HG03460 (cell line): ENCODE results near the gene GALNT9.
"Not testable (repeated sequence)": the region's sequence is repeated elsewhere in the genome, so short reads cannot be mapped to it uniquely, and the experiment has no call there.

Experiments
- ATAC-seq: cut with Tn5 transposase; IDR thresholded peaks from one replicate; pipeline ENCODE4 v1.9.1; 2021; ENCODE audit not compliant: unreplicated experiment

The GALNT9 gene

DNA sequence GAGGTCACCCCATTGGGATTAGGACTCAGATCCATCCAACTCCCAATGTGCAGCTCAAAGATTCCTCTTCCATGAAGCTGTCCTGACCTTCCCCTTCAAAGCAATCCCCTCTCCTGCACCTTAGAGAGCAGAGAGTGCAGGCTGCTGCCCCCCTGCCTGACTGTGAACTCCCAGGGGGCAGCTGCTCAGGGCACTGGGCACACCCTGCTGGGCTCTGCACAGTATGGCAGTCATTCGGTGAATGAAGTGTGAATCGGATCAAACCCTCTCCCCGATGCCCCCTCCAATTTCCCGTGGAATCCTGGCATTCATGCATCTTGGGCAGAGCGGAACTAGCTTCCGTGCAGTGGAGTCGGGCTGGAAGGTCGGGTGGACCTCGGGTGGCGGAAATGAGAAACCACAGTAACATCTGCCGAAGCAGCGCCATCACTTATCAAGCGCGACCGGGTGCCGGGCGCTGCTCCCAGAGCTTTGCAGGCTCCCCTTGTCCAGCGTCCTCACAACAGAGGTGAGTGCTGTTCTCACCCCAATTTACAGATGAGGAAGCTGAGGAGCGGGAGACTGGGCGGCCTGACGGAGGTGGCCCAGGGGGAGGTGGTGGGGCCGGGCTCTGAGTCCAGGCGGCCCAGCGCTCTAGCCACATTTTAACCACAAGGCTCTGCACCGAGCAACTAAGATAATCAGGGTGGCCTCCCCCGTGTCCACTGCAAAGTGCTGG lies 14.7 kb downstream of the GALNT9 start:
- no peak for ATAC-seq

DNA sequence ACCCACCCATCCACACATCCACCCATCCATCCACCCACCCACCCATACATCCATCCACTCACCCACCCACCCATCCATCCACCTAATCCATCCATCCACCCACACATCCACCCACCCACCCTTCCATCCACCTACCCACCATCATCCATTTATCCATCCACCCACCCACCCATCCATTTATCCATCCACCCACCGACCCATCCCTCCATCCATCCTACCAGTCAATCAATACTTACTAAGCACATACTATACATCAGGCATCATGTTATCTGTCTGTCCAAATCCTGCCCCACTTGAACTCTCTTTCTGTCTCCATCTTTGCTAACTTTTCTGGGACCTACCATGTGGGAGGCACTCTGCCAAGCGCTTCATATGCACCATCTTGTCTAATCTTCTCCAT lies 15.4 kb downstream of the GALNT9 start:
- ATAC-seq, result no peak

DNA sequence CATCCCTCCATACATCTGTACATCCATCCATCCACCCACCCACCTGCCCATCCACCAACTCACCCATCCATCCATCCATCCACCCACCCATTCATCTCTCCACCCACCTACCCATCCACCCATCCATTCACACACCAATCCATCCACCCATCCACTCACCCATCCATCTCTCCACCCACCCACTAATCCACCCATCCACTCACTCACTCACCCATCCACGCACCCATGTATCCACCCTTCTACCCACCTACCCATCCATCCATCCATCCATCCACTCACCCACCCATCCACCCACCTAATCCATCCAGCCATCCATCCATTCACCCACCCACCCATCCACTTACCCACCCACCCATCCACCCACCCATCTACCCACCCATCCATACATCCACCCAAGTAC lies 16.2 kb downstream of the GALNT9 start:
- ATAC-seq, result no peak

DNA sequence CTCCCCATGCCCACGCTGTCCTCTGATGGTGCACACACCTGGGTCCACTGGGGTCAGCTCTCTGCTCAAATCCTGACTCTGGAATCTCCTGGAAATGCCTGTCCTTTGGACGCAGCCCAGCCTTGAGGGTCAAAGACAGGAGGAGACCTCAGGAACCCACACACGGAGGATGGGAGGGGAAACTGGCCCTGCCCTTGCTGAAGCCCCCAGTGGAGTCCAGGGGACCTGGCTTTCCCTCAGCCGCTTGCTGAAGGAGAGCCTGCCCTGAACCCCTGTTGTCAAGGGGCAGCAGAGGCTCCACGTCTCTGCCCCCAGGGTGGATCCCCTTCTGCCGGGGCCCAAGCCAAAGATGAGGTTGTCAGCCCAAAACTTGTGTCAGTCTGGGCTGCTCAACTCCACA lies 16.9 kb downstream of the GALNT9 start:
- no peak for ATAC-seq

DNA sequence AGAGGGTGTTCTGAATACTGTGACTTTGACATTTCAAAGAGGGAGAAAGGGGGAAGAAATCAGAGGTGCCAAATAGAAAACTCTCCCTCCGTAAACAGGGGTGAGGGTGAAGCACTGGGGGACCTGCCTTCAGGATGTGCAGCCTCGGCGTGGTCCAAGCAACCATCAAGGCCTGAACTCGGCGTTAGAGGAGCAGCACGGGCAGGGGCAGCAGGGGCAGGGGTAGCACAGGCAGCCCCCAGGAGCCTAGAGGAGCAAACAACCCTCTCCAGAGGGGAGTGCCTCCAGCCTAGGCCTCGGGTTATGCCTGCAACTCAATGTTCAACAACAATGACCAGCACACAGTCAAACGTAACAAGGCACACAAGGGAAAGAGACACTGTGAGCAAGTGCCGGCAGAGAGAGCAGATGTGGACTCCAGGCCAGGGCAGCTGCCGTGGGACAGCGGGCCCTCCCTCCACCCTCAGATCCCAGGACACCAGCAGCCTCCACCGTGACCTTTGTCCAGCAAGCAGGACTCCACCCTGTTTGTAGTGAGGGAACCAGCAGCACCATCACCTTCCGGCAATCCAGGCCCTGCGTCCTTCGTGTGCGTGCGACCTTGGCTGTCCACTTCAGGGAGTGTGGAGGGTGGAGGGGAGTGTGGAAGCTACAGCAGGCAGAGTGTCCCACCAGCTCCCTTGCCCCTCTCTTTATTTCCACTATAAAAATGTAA lies 18.0 kb downstream of the GALNT9 start:
- no peak for ATAC-seq

DNA sequence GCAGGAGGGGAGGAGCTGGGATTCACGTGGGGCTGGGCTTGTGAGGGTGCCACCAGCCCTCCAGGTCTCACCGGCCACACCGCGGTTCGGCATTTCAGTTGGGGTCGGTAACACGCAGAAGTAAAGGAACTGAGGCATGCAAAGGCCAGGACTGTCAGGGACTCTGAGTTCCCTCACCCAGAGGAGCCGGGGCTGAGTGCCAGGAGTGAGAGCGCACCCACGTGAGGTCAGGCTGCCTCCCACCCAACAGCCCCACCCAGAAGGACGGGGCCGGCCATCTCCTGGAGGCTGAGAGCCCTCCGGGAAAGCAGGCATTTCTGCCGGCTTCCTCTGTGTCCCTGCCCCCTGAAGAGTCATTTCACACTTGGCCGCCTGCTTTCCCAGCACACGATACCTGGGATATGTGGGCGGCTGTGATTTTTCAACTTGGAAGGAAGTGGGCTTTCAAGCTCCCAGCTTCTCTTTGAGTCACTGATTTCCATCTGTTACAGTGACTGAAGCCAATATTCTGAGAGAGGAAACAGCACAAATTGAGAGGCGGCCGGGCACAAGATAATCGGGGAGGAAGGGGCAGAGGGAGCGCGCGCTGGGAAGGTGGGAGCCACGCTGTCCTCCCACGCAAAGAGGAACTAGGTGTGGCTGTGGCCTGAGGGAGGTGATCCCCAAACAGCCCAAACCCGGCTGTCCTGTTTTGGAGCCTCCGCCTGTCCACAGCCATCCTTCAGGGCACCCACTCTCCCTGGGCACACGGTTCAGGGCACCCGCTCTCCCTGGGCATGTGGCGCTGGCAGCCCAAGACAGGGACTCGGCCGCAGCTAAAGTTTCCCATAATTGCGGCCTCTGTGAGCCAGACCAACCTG lies 19.0 kb downstream of the GALNT9 start:
- ATAC-seq, result no peak

DNA sequence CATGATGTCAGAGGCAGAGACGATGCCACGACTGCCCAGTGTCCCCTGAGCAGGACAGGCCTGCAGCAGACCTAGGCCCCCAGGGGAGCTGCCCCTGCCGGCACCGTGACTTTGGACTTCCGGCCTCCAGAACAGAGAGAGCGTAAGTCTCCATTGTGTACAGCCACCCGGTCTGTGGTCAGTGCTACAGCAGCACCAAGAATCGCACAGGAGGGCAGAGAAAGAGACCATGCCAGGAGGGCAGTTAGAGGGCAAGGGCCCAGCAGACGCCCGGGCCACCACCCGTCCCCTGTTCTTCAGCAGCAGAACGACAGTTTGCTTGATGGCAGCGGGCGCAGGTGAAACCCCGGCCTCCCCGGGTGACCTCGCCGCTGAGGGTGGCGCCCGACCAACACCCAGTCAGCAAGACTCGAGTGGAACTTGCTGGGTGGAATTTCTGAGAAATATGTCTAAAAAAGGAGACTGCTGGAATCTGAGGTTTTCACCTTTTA lies 19.7 kb downstream of the GALNT9 start:
- no peak for ATAC-seq

DNA sequence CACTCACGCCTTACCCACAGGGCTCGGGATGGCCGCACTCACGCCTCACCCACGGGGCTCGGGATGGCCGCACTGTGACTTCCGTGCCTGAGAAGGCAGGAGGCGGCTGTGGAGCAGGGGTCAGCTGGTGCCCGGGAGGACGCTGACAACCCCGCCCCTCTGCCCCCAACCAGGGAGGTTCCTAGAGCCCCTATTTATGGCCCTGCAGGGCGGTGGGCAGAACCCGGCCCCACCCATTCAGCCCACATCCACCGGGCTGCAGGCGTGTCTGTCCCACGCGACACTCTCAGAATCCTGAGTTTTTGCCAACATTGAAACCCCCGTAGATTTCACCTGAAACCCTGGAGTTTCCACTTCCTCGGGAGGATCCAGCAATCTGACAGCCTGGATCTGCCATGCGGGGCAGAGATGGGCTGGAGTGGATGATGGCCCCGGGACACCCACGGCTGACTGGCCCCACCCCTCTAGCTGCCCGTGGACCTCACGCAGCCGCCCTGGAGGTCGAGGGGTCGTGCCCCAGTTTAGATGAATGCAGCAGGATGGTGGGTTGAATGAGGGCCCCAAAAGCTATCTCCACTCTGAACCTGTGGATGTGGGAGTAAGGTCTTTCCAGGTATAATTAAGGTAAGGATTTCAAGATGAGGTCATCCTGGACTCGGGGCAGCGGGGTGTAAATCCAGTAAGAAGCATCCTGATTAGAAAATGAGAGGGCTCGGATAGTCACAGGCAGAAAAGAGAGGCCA lies 20.4 kb downstream of the GALNT9 start:
- no peak for ATAC-seq

DNA sequence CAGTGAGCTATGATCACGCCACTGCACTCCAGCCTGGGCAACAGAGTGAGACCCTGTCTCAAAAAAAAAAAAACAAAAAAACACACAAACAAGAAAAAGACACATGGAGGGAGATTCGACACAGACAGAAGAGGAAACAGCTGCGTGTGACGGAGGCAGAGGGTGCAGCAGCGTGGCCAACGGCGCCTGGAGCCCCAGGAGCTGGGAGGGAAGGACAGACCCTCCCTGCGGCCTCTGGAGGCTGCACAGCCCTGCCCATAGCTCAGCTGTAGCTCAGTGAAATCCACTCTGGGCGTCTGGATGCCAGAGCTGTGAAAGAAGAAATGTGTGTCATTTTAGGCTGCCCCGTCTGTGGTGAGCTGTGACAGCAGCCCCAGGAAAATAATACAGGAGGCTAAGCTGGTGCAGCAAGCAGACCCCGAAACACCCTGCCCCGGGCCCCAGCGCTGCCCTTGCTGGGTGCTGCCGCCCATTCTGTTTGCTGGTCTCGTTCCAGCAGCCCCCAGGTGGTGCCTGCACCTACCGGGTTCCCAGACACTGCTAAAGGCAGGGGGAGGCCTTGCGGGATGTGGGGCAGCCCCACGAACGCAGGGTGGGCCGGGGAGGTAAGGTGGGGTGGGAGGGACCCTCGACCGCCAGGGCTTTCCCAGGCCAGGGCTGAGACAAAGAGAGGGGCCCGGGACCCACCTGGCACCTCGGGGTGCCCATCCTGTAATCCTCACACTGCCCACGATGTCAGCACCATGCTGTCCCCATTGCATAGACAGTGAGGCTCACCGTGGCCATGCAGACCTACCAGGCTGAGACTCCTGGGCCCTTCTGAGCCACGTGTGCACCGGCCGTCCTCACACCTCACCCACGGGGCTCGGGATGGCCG lies 21.2 kb downstream of the GALNT9 start:
- ATAC-seq, result no peak

DNA sequence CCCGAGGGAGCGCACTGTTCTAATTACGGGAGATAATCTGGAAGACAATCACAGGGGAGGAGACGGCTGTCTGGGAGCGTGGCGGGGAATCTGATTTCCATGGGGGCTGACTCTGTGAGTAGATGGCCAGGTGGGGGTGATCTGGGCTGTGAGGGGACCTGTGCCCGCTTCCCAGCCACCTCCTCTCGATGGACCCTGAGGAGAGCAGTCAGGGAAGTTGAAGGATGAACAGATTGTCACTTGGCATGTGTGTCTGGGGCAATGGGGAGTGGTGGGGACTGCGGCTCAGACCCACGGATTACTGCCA lies 22.6 kb downstream of the GALNT9 start:
- ATAC-seq, result no peak

DNA sequence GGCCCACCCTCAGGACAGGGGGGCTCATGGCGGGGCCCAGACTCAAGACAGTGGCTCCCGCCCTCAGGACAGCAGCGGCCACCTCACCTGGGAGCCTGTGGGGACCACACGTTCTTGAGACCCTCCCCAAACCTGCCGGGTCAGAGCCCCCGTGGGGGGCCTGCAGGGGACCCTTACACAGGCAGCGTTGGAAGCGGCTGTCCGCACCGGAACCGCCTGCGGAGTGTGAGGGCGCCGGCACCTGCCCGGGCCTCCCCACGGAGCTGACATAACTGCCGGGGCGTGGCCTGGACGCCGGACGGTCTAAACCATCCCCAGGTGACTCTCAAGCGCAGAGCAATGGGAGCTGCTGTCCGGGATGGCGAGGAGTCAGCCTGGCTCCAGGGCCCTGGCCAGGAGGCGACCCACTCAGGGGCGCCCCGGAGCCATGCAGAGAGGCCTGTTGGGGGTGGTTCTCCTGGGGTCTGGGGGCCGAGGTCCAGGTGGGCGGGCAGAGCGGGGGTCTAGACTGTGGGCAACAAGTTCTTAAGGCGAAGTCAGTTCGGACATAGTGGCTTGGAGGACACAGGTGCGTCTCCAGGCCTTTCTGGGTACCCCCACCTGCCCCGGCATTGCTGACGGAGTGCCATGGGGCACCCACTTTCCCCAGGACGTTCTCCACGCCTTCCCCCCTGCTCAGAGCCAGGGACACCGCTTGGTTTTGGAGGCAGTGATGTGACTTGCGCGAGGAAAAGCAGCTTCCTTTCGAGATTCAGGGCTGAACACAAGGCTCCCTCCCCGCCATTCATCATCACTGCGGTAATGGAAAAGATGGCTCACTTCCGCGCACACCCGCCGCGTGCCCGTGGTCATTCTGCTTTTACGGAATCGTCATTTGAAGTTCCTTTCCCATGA lies 23.2 kb downstream of the GALNT9 start:
- ATAC-seq, result no peak

DNA sequence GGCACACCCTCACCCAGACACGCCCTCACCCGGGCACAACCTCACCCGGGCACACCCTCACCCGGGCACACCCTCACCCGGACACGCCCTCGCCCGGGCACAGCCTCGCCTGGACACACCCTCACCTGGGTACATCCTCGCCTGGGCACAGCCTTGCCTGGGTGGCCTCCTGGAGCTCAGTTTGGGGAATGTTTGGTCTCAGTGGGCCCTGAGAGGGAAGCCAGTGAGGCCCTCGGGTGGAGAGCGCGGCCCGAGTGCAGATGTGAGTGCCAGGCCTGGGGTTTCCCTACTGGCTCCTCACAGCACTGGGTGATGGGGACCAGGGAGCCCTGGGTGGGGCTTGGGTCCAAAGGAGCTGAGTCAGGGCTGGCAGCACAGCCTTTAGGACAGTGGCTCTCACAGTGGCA lies 23.8 kb downstream of the GALNT9 start:
- ATAC-seq, result no peak

DNA sequence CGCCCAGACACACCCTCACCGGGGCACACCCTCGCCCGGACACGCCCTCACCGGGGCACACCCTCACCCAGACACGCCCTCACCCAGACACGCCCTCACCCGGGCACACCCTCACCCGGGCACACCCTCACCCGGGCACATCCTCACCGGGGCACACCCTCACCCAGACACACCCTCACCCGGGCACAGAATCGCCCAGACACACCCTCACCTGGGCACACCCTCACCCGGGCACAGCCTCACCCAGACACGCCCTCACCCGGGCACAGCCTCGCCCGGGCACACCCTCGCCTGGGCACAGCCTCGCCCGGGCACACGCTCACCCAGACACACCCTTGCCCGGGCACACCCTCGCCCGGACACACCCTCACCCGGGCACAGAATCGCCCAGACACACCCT lies 24.5 kb downstream of the GALNT9 start:
- not testable (repeated sequence) for ATAC-seq

DNA sequence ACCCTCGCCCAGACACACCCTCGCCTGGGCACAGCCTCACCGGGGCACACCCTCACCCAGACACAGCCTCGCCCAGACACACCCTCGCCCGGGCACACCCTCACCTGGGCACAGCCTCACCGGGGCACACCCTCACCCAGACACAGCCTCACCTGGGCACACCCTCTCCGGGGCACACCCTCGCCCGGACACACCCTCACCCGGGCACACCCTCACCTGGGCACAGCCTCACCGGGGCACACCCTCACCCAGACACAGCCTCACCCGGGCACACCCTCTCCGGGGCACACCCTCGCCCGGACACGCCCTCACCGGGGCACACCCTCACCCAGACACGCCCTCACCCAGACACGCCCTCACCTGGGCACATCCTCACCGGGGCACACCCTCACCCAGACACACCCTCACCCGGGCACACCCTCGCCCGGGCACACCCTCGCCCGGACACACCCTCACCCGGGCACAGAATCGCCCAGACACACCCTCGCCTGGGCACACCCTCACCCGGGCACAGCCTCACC lies 25.5 kb downstream of the GALNT9 start:
- not testable (repeated sequence) for ATAC-seq

DNA sequence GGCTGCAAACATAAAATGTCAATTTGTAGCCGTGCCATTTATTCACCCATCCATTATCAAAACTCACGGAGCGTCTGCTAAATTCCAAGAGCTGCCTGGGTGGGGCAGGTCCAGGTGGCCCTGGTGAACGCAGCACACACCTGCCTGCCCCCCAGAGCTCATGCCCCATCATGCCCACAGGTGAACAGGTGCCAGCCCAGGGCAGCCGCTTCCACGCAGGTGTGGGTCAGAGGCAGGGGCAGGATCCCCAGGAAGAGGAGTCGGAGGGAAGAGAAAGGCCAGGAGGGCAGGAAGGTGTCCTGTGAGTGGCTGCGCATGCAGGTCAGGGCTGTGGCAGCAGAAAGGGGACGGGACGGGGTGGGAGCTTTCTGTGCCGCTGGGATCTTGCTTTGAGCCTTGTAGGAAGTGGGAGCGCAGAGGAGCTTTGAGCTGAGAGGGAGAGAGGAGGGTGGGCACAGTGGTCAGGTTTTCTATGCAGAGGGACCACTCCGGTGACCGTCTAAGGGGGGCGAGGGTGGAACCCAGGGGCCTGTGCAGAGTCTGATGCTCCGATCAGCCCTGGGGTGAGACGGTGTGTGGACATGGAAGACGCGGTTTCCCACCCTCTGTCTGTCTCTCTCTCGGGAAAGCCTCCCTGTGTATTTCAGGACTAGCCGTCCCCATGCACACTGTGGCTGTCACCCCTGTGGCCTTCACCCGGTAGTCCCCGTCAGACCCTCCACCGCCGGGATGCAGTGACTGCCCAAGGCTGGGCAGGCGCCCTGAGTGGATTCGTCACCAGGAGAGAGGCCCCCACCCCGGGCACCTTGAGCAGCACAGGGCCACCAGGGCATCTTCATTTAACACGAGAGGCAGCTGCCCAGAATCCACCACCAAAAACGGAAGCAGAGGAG lies 26.7 kb downstream of the GALNT9 start:
- ATAC-seq, result no peak

DNA sequence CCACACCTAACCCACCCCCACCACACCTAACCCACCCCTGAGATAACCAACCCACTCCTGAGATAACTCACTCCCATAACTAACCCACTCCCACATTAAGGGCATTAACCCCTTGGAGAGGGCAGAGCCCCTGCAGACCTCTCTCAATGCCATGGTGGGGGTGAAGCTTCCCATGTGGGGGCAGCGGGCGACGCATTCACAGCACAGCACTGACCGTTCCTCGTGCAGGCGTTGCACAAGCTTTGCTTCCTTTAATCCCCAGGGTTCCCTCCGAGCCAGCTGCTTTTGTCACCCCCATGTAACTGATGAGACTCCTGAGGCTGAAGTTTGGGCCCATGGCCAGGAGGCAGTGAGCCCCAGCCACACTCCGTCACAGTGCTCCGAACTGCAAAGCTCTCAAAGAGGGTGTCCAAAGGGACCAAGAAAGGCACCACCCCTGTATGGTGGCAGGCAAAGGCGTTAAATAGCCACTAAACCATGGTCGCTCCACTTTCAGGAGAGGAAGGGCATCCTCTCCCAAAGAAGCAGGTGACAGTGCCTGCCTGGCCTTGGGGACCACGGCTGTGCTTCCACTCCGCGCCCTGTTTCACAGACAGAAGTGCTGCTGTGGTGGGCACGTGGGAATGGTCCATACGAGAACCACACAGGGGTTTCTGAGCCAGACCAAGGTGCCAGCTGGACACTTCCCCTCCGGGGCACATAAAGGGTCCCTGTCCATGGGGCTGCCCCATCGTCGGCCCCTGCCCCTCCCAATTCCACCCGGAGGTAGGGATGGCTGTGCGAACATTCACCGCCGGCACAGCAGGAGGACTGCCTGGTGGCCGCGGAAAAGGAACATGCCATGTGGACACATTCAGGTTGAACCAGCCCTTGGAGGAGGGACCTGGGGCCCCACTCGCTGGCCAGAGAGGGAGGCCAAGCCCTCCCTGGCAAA lies 28.3 kb downstream of the GALNT9 start:
- ATAC-seq, result no peak

DNA sequence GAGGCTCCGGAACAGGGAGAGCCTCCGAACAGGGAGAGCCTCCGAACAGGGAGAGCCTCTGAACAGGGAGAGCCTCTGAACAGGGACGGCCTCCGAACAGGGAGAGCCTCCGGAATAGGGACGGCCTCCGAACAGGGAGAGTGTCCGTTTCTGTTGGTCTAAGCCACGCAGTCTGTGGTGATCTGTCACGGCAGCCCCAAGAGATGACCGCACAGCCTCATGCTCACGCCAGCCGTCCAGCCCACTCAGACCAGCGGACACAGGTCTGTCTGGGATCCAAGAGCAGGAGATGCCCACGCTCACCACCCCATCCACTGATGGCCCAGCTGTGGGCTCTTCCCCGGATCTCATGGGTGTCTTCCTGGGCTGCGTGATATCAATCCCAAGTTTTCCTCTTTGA lies 33.3 kb downstream of the GALNT9 start:
- no peak for ATAC-seq
